Neural crest cell (in vitro differentiated cells): Measurements from ENCODE around the gene VIPR2. TPM values are rescaled to one million over a fixed set of nuclear protein-coding genes. Genes with fewer than 3 reads are reported as not detected.

Source experiments
- DNase-seq: peaks from one replicate; pipeline ENCODE4 v3.0.0; 2021; ENCODE audit warnings: low read depth, mixed read lengths, low spot score
- H3K27ac Mint-ChIP-seq: one replicate; pipeline ENCODE4 v1.8.0; 2021; ENCODE audit warnings: mild to moderate bottlenecking, mixed read lengths; ENCODE audit not compliant: unreplicated experiment
- H3K27me3 Mint-ChIP-seq: 2 replicates; pipeline ENCODE4 v1.8.0; 2021; ENCODE audit warnings: low read depth, mild to moderate bottlenecking, mixed read lengths
- H3K36me3 Mint-ChIP-seq: 2 replicates; pipeline ENCODE4 v1.8.0; 2021; ENCODE audit warnings: low read depth, mild to moderate bottlenecking, mixed read lengths
- H3K4me1 Mint-ChIP-seq: 2 replicates; pipeline ENCODE4 v1.8.0; 2021; ENCODE audit warnings: mixed read lengths
- H3K4me3 Mint-ChIP-seq: one replicate; pipeline ENCODE4 v1.8.0; 2021; ENCODE audit warnings: mild to moderate bottlenecking, mixed read lengths
- H3K9me3 Mint-ChIP-seq: 2 replicates; pipeline ENCODE4 v1.8.0; 2021; ENCODE audit warnings: mixed read lengths
- total RNA-seq: library from RNA; stranded (reverse); gene quantifications from 2 replicates; pipeline ENCODE4 v1.2.1, GENCODE V29; 2021
- TF ChIP-seq, protein P1 (sequence below): fragments of 200-600 bp; sonication (generic); conservative IDR thresholded peaks from 2 replicates; pipeline ENCODE4 v1.5.0; 2021; ENCODE audit warnings: antibody characterized with exemption, mild to moderate bottlenecking

Gene VIPR2
- total RNA-seq, 1 donor from 2014 or later: 0.16 TPM

DNA sequence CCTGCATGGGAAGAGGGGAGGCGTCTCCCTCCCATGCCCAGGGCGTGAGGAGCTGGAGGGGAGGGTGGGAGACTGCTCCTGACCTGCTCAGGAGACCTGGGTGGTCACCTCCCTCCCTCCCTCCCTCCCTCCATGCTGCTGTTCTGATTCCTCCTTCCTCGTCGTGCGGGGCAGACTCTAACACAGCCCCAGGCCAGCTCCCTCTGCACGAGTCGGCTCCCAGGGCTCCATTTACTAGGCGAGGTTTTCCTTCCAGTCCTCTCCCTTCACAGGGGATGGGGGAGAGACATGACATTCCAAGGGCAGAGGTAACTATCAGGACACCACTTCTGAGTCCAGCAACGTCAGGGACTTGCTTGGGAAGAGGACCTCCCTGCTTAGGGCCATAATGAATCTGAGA is 23.6 kb downstream of the VIPR2 start:
- H3K27me3 Mint-ChIP-seq: peaks cover 30% of the 10 kb centered on the region
- H3K4me3 Mint-ChIP-seq: no peak overlapping the region
- DNase-seq: no peak
- TF ChIP-seq, protein P1, sequence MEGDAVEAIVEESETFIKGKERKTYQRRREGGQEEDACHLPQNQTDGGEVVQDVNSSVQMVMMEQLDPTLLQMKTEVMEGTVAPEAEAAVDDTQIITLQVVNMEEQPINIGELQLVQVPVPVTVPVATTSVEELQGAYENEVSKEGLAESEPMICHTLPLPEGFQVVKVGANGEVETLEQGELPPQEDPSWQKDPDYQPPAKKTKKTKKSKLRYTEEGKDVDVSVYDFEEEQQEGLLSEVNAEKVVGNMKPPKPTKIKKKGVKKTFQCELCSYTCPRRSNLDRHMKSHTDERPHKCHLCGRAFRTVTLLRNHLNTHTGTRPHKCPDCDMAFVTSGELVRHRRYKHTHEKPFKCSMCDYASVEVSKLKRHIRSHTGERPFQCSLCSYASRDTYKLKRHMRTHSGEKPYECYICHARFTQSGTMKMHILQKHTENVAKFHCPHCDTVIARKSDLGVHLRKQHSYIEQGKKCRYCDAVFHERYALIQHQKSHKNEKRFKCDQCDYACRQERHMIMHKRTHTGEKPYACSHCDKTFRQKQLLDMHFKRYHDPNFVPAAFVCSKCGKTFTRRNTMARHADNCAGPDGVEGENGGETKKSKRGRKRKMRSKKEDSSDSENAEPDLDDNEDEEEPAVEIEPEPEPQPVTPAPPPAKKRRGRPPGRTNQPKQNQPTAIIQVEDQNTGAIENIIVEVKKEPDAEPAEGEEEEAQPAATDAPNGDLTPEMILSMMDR: no peak
- no peaks in the 10 kb centered on the region for H3K9me3 Mint-ChIP-seq
- H3K36me3 Mint-ChIP-seq: no peaks in the 10 kb centered on the region
- no peaks in the 10 kb centered on the region for H3K4me1 Mint-ChIP-seq
- H3K27ac Mint-ChIP-seq: no peak overlapping the region

DNA sequence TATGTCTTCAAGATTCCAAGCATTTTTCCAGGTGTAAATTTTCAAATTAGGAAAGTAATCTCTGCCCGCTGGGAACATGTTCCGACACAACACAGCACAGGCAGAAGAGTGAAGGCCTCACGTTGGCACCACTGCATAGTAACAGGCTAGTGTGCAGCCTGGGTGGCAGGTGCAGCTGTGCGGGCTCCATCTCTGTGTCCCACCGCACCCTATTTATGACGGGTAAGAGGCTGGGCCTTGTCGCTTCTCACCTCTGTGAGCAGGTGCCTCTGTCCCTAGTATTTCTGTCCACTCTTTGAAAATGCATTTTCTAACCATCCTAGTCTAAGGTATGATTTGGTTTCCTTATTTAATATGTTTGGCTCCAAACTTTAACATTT is 24.1 kb downstream of the VIPR2 start:
- H3K9me3 Mint-ChIP-seq: no peaks in the 10 kb centered on the region
- TF ChIP-seq, protein P1: no peak
- no peak overlapping the region for H3K4me3 Mint-ChIP-seq
- peaks cover 32% of the 10 kb centered on the region for H3K27me3 Mint-ChIP-seq
- H3K36me3 Mint-ChIP-seq: no peaks in the 10 kb centered on the region
- H3K4me1 Mint-ChIP-seq: no peaks in the 10 kb centered on the region
- H3K27ac Mint-ChIP-seq: no peak overlapping the region
- DNase-seq: no peak

DNA sequence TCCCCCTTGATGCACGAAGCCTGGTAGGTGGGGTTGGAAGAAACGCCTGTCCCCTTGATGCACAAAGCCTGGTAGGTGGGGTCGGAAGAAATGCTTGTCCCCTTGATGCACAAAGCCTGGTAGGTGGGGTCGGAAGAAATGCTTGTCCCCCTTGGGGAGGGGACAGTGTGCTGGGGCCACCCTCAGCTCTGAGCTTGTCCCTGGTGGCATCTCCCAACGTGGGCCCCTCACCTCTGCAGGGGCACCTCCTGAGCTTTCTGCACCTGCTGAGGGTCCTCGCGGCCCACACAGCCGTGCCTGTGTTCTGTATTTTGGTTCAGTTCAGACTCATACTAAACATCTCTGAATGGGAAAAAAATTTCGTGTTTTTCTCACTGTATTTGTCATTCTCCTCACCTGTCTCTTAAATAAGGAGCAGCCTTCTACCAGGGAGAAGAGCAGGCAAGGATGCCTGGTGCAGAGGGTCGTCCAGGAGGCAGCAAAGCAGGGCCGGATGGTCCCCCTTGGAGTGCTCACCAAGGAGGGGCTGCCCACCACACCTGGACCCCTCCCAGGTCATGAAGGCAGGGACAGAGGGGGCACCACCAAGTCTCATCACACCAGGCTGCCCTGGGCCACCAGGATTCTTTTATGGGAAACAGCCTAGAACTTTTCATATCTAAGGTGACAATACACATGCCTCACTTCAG is 24.7 kb downstream of the VIPR2 start:
- Mint-ChIP-seq H3K4me1 (no peaks in the 10 kb centered on the region), H3K36me3 (no peaks in the 10 kb centered on the region), H3K27ac (no peak overlapping the region), H3K4me3 (no peak overlapping the region), H3K27me3 (peaks cover 35% of the 10 kb centered on the region), H3K9me3 (no peaks in the 10 kb centered on the region)
- DNase-seq: no peak
- TF ChIP-seq, protein P1: no peak

DNA sequence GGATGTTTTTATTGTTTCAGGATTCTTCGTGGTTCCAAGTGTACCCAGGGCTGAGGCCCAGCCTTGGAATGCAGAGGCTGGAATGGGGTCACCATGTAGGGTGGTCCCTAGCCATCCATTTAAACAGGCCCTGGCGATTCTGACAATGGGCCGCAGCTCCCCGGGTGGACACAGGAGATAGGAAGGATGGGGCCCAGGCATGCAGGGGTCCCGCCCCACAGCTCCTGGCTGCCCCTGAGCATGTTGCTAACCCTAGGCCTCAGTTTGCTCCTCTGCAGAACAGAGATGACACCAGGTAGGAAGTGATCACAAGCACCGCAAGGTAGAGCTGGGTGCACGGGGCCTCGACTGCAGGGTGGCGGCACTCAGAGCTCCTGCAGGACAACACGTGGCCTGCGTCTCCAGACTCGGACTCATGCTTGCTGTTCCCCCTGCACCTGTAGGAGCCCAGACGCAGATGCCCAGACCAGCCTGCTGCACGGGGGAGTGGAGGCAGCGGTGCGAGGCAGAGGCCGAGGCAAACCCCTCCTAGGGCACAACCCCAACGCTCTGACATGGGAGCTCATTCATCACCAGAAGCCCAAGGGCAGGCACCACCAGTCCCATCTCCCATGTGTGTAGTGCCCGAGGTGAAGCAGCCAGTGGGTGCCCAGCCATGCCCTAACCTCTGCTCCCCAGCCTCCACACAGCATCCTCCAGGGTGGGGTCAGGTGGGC is 25.5 kb downstream of the VIPR2 start:
- TF ChIP-seq, protein P1: no peak
- Mint-ChIP-seq H3K27ac (no peak overlapping the region), H3K36me3 (no peaks in the 10 kb centered on the region), H3K4me1 (no peaks in the 10 kb centered on the region), H3K27me3 (peaks cover 32% of the 10 kb centered on the region), H3K4me3 (no peak overlapping the region), H3K9me3 (no peaks in the 10 kb centered on the region)
- no peak for DNase-seq

GRCh38 chr7:159118623-159119022 is 26.0 kb downstream of the VIPR2 start:
- TF ChIP-seq, protein P1: no peak
- H3K4me3 Mint-ChIP-seq: no peak overlapping the region
- no peak overlapping the region for H3K27ac Mint-ChIP-seq
- H3K4me1 Mint-ChIP-seq: peaks cover under 1% of the 10 kb centered on the region
- peaks cover 32% of the 10 kb centered on the region for H3K27me3 Mint-ChIP-seq
- H3K36me3 Mint-ChIP-seq: no peaks in the 10 kb centered on the region
- no peaks in the 10 kb centered on the region for H3K9me3 Mint-ChIP-seq
- DNase-seq: no peak
